ENCODE results near the gene CYBC1. TPM values are rescaled to one million over a fixed set of nuclear protein-coding genes. Genes with fewer than 3 reads are reported as not detected.

CYBC1 gene
- total and polyA plus RNA-seq, 2 donors from 2014 or later, result 38.2 to 139 TPM

DNA sequence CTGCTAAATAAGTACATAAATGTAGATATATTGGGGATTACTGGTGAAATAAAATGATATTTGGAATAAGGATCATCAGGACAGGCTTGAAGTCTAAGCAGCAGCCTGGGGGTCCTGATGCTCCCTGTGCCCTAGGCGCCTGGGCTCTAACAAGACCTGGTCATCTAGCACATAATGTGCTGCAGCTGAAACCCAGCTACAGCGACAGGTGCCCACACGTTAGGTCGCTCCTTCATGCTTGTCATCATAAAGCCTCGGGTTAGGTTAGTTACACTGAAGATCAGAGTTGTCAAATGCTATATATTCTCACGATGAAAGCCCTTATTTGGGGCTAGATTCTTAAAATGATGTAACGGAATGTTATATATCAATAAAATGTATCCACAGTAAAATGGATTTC, 19.5 kb upstream of the CYBC1 start:
- Histone ChIP-seq H3K36me3 (ENCODE audit: control insufficient read depth in 2 of 3, insufficient read depth in 3 of 3, low read length in 3 of 3) (peaks cover 2 to 23% (median 9%) of the 10 kb centered on the region in 3 donors), H3K4me3 (ENCODE audit: low read length in 3 of 3) (no peak overlapping the region), H3K9me3 (ENCODE audit: control insufficient read depth in 2 of 3, insufficient read depth in 1 of 3, low read length in 3 of 3) (no peaks in the 10 kb centered on the region), H3K4me1 (ENCODE audit: control insufficient read depth in 2 of 3, insufficient read depth in 2 of 3, low read depth in 1 of 3, low read length in 3 of 3) (no peaks in the 10 kb centered on the region), H3K27ac (ENCODE audit: low read depth in 2 of 2, low read length in 2 of 2) (no peak overlapping the region), H3K27me3 (ENCODE audit: control insufficient read depth, insufficient read depth, low read length) (no peaks in the 10 kb centered on the region), H3K9ac (ENCODE audit: low read length in 3 of 3) (no peak overlapping the region)
- TF ChIP-seq CTCF (IDR thresholded peaks at IDR 0.05; ENCODE audit: borderline replicate concordance, extremely low read depth, insufficient read depth), result no peak
- DNase-seq, result peak in 1 of 5 donors; percentile 17
- FAIRE-seq, result no peak
- intact Hi-C loops (cut with DNase I), result no loop called here

DNA sequence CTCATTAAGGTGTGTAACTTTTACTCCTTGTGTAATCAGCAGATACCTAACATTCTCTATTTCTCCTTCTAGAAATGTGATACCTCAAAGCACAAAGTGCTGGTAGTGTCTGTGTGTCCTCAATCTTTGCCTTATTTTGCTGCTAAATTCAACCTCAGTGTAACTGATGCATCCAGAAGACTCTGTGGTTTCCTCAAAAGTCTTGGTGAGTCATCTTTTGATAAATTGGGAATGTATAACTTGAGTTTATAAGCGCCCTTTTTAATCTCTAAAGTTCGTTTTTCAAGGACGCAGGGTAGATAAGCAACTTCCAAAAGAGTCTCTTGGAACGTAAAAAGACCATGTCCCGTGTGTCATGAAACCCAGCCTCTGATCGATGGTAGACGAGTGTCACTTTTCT, 18.1 kb upstream of the CYBC1 start:
- H3K36me3 ChIP-seq (ENCODE audit: control insufficient read depth in 2 of 3, insufficient read depth in 3 of 3, low read length in 3 of 3), result peaks cover 4 to 23% (median 9%) of the 10 kb centered on the region in 3 donors
- FAIRE-seq, result no peak

GRCh38 chr17:82465023-82465603, 14.6 kb upstream of the CYBC1 start:
- H3K4me1 ChIP-seq (ENCODE audit: control insufficient read depth in 2 of 3, insufficient read depth in 2 of 3, low read depth in 1 of 3, low read length in 3 of 3), result no peaks in the 10 kb centered on the region
- H3K9ac ChIP-seq (ENCODE audit: low read length in 3 of 3), result no peak overlapping the region
- no peak for TF ChIP-seq CTCF (IDR thresholded peaks at IDR 0.05; ENCODE audit: borderline replicate concordance, extremely low read depth, insufficient read depth)
- DNase-seq, result peak in 1 of 5 donors; percentile 20
- FAIRE-seq, result no peak
- intact Hi-C loops (cut with DNase I), result loop anchor here (10.0 kb wide), 1 partner anchor 110 kb away; no protein-coding TSS in a partner anchor
- H3K4me3 ChIP-seq (ENCODE audit: low read length in 3 of 3), result no peak overlapping the region
- H3K36me3 ChIP-seq (ENCODE audit: control insufficient read depth in 2 of 3, insufficient read depth in 3 of 3, low read length in 3 of 3), result peaks cover 7 to 36% (median 15%) of the 10 kb centered on the region in 3 donors
- H3K27ac ChIP-seq (ENCODE audit: low read depth in 2 of 2, low read length in 2 of 2), result no peak overlapping the region
- H3K9me3 ChIP-seq (ENCODE audit: control insufficient read depth in 2 of 3, insufficient read depth in 1 of 3, low read length in 3 of 3), result no peaks in the 10 kb centered on the region
- no peaks in the 10 kb centered on the region for H3K27me3 ChIP-seq (ENCODE audit: control insufficient read depth, insufficient read depth, low read length)

More for the DNA sequence above, 18.1 kb upstream of the CYBC1 start:
- intact Hi-C loops (cut with DNase I), result loop anchor here (10.0 kb wide), 1 partner anchor 106 kb away; no protein-coding TSS in a partner anchor
- H3K4me1 ChIP-seq (ENCODE audit: control insufficient read depth in 2 of 3, insufficient read depth in 2 of 3, low read depth in 1 of 3, low read length in 3 of 3), result no peaks in the 10 kb centered on the region
- no peak overlapping the region for H3K9ac ChIP-seq (ENCODE audit: low read length in 3 of 3)
- DNase-seq, result no peak
- no peak for TF ChIP-seq CTCF (IDR thresholded peaks at IDR 0.05; ENCODE audit: borderline replicate concordance, extremely low read depth, insufficient read depth)
- no peaks in the 10 kb centered on the region for H3K9me3 ChIP-seq (ENCODE audit: control insufficient read depth in 2 of 3, insufficient read depth in 1 of 3, low read length in 3 of 3)
- H3K27me3 ChIP-seq (ENCODE audit: control insufficient read depth, insufficient read depth, low read length), result no peaks in the 10 kb centered on the region
- H3K27ac ChIP-seq (ENCODE audit: low read depth in 2 of 2, low read length in 2 of 2), result no peak overlapping the region
- no peak overlapping the region for H3K4me3 ChIP-seq (ENCODE audit: low read length in 3 of 3)

Data from kidney (tissue), 14 donors.